Body of pancreas (tissue), 4 donors: ENCODE data around the gene MRPS18A.

Source experiments
- CTCF ChIP-seq, 7 experiments: fragments of 450-650 bp in 4 of 7; fragments of 200-600 bp in 3 of 7; sonication (generic) in 3 of 7; IDR thresholded peaks; one replicate each; pipeline ENCODE4 v1.5.1; 2016 to 2019; ENCODE audit warnings: antibody characterized with exemption in 7 of 7
- POLR2A ChIP-seq, 3 donors: fragments of 450-650 bp; IDR thresholded peaks; one replicate each; pipeline ENCODE4 v1.6.1; 2016; ENCODE audit warnings: antibody characterized with exemption in 3 of 3, mild to moderate bottlenecking in 2 of 3

GRCh38 chr6:43669050-43669921, 18.3 kb downstream of the MRPS18A start:
- TF ChIP-seq CTCF (IDR thresholded peaks at IDR 0.05), result no peak
- TF ChIP-seq POLR2A (IDR thresholded peaks at IDR 0.05), result no peak
